HG03060 (cell line): ENCODE data around the gene FAM237B.
A peak's percentile ranks its signal among the peaks of the same experiment; 100 is the strongest.

Source experiments
- ATAC-seq: cut with Tn5 transposase; IDR thresholded peaks from one replicate; pipeline ENCODE4 v1.9.1; 2021; ENCODE audit warnings: low read depth, moderate number of reproducible peaks; ENCODE audit not compliant: unreplicated experiment

FAM237B gene

DNA sequence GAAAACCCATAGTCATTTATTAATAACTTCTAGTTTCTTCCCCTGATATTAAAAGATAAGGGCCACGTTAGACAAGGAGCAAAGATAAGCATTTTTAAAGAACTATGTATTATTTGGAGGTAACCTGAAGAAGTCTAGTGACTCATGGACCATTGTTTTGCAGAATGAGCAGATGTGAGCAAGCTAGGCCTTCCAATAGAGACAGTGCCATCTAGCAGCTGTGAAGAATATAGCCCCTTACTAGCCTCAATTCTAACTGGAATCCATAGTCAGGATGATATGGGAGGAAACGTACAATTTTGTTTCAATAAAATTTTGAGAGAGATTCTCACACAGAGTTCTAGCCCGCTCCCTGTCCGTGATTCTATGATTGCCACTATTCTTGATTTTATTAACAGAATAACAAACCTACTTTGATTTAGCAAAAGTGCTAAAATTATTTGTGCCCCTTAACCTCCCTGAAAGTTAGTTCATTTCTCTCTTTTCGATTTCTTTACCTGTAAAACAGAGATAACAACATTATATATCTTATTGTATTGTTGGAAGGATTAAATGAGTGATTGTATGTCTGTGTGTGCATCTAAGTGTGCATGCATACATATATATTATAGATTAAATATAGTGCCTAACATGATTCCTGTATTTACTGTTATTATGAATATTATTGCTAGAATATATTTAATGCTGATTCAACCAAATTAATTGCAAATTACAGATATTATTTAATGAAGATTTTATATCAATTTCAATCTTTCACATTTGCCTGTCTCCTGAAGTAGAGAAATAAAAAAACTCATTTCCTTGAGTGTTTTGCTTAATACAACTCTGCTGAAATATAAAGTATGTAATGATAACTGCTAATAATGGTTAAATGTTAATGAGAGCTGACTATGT is 22.7 kb downstream of the FAM237B start:
- ATAC-seq, result peak; percentile 75

DNA sequence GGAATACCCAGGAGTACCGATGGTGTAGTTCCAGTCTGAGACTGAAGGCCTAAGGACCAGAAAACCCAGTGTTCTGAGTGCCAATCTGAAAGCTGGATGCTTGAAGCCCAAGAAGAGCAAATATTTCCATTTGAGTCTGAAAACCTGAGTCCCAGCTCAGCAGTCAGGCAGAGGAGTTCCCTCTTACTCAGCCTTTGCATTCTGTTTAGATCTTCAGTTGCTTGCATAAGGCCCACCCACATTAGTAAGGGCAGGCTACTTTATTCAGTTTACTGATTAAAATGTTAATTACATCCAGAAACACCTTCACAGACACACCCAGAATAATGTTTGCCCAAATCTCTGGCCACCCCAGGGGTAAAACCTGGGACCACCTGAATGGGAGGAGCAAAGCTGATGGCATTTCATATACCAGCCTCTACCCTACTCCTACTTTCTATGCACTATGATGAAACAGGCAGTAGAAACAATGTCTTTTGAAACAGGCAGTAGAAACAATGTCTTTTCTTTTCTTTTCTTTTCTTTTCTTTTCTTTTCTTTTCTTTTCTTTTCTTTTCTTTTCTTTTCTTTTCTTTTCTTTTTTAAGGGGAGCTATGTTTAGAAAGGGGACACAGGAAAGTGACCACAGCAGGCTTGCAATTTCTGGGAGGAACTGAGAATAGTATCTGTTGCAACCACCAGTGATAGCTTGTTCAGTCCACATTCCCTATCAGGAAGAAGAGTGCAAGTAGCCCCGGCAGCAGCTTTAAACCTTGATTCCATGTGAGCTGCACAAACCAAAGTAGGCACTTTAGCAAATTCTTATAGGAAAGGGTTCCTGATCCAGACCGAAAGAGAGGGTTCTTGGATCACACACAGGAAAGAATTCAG is 30.6 kb downstream of the FAM237B start:
- ATAC-seq, result no peak

DNA sequence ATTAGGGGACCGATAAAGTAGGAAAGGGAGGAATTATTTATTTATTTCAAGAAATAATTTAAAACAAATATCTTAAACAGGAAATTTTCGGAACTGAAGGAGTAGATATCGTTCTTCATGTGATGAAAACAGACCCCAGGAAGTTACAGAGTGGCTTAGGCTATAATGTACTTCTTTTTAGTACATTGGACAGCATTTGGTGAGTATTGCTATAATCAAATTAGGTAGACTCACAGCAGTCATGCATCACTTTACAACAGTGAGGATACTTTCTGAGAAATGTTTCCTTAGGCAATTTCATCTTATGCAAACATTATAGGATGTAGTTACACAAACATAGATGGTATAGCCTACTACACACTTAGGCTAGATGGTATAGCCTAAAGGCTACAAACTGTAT is 33.0 kb downstream of the FAM237B start:
- no peak for ATAC-seq

DNA sequence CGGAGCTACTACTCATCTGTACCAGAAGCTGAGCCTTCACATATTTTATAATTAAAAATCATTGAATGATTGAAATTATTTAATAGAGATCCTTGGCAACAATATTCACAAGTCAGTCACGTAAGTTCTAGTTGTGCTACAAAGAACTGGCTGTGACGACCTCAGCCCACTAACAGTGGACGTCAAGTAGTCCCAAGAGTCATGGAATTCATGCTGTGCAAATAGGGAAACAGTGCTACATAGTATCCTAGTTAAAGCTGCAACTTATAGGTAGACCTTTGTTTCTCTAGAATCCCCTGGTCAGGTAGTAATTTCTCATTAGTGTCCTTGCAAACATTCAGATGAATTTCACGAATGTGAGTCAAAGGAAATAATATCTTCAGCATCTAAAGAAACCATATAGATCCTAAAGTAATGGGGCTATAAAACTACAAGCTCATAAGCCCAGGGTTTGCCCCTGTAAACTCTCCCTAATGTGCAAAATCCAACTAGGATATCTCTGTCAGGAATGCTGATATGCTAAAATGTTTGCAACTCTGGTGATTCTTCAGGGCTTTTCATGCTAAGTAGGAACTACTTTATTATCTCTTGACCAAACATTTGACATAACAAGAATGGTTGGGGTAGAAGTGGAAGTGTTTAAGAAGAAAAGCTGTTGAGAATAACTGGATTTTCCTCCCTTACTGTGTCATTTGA is 44.9 kb downstream of the FAM237B start:
- no peak for ATAC-seq

DNA sequence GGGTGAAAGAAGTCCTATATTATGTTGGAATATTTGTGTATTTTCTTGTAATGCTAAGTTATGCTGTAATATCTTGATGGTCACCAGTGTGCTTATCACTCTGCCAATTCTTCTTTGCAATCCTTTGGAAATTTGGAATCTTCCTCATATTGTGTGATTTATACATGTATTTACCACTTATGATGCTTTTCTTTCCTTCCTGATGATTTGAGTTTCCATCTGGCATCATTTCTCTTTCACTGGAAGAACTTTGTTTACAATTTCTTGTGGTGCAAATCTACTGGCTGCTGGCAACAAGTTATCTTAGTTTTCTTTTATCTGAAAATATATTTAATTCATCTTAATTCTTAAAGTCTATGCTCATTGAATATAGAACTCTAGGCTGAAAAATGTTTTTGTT is 46.9 kb downstream of the FAM237B start:
- no peak for ATAC-seq

DNA sequence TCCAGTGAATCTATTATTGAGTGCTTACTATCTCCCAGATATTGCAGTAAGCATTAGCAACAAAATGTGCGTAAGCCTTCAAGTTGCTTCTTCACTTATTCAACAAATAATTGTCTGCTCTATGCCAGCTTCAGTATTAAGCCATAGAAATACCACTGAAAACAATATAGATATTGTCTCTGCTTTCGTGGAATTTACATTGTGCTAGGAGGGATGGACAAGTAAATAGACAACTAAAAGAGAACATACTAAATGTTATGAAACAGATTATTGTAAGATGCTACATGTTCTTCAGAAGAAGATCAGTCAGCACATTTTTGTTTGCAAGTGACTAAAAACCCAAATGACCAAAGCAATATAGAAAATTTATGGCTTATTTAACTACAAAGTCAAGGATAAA is 48.9 kb downstream of the FAM237B start:
- ATAC-seq, result no peak

DNA sequence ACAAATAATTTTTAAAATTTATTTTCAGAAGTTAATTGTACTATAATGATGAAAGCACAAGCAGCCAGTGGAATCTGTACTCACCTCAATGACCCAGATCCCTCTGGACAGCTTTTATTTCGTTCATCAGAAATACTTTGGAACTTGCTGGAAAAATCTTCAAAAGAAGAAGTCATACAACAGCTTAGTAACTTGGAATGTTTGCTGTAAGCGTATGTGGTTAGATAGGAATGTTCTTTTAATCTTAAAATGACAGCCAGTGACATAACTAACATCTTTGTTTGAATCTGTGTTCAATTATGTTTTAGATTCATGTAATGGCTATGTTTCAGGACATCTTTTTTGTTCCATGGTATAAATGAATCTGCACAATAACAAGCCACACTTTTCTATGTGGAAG is 49.4 kb downstream of the FAM237B start:
- ATAC-seq, result no peak

DNA sequence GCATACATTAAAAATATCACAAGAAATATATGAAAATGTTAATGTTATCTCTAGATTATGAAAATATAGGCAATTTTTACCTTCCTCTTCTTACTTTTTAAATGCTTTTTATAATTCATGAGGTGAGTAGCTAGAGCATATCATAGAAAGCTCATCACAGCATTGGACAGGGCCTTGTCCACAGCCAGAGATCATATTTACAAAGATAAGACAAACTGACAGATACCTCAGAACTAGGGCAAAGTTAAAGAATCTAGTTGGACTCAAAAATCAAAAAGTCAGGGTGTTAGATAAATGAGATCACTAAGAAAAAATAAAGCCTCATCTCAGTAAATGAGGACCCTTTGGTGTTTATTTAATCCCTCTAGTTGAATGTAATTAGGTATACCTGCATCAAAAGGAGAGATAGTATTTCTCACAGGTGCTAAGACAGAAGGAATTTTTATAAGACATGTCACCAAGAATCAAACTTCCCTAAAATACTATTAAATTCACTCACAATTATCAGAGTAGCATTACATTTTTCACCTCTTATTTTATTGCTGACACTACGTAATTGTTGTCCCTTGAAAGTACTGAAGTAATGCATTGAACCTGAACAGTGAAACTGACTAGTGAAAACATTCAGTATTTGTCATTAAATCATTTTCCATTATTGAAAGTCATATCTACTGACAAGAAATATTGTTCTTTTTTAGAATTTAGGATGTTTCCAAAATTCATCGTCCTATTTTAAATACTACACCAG is 50.5 kb downstream of the FAM237B start:
- ATAC-seq, result no peak

DNA sequence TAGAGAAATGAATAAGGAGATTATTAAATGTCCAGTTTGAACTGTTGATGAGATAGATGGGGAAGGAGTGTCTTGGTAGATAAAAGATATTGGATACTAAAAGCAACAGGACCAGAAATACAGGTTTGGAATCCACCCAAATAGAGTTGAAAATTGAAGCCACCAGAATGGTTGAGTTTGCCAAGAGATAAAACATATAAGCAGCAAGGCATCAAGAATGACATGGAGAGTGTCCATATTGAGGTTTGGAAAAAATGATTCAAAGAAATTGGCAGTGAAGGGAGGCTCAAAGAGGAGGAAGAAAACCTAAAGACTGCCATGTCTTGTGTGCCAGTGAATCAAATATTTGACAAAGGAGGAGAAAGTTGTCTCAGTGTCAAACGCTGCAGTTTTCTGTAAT is 51.9 kb downstream of the FAM237B start:
- ATAC-seq, result no peak

DNA sequence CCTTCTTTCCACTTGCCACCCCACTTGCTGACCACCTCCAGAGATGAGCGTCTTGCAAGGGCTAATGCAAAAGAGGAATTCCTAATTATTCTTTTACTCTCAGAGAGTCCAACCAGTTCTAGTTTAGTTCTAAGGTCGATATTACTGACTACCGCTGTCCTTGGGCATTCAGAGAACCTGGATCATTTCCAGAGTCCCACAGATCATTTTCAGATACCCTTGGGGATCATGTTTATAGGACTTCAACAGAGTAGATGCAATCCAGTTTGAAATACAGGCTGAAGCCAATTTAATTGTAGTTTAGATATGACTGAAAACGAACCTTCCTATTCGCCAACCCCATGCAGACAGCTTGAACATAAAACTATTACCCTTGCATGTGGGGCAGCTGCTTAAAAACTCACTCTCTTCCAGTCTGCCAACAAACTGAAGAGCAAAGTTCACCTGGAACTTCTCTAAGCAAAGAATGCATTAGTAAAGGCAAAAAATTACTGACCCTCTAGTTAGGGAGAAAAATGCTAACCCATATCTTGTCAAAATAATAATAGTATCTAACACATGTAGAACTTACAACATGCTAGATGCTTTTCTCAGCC is 53.7 kb downstream of the FAM237B start:
- no peak for ATAC-seq

DNA sequence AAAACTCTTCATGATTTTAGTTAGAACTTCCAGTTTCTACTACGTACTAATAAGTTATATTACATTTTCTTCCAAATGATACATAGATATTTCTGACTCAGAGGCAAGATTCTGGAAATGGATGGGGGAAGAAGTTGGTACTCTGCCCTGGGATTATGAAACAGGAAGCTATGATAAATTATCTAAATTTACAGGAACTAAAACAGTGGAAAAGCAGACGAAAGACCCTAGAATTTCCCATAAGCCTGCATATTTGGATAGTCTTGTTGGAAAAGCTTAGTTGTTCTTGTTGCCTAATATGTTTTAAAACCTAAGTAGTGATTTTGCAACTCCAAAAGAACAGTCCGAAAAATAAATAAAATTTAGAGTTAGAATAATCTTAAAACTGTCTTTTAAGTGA is 54.3 kb downstream of the FAM237B start:
- no peak for ATAC-seq
